ENCODE results near the gene SPEM3. TPM values are rescaled to one million over a fixed set of nuclear protein-coding genes. Genes with fewer than 3 reads are reported as not detected.

Gene SPEM3
- total and polyA plus RNA-seq, 8 donors, result not detected

Other genes with a start within 250 kb of the SPEM3 start
Only the 30 nearest of the 39 such genes appear.
- gene CTDNEP1, start 177.1 kb upstream of the SPEM3 start, total RNA-seq, result 10 to 100 TPM; 42.0 to 75.2 (median 53.8) TPM
- 10 to 100 TPM; 47.4 to 67.9 TPM for gene CTDNEP1, start 177.1 kb upstream of the SPEM3 start, polyA plus RNA-seq
- 10 to 100 TPM; 11.7 to 27.1 (median 19.5) TPM for gene ELP5, start 176.6 kb upstream of the SPEM3 start, total RNA-seq
- 10 to 100 TPM; 14.1 to 41.1 TPM for gene ELP5, start 176.6 kb upstream of the SPEM3 start, polyA plus RNA-seq
- 10 to 100 TPM; 49.1 to 89.7 (median 62.7) TPM for gene CLDN7, start 166.4 kb upstream of the SPEM3 start, total RNA-seq
- 10 to 100 TPM; 55.7 to 69.1 TPM for gene CLDN7, start 166.4 kb upstream of the SPEM3 start, polyA plus RNA-seq
- under 1 TPM; 0.16 to 0.95 (median 0.37) TPM for gene SLC2A4, start 147.1 kb upstream of the SPEM3 start, total RNA-seq
- gene SLC2A4, start 147.1 kb upstream of the SPEM3 start, polyA plus RNA-seq, result 1 to 10 TPM; 1.0 to 1.8 TPM
- gene YBX2, start 134.2 kb upstream of the SPEM3 start, total RNA-seq, result under 1 TPM; 0.12 to 0.59 (median 0.29) TPM
- 1 to 10 TPM; 1.2 TPM for gene YBX2, start 134.2 kb upstream of the SPEM3 start, polyA plus RNA-seq
- 100 to 1,000 TPM; 104 to 220 (median 187) TPM for gene EIF5A, start 121.2 kb upstream of the SPEM3 start, total RNA-seq
- 100 to 1,000 TPM; 167 to 205 TPM for gene EIF5A, start 121.2 kb upstream of the SPEM3 start, polyA plus RNA-seq
- gene GPS2, start 113.5 kb upstream of the SPEM3 start, total RNA-seq, result 10 to 100 TPM; 22.1 to 33.5 (median 27.6) TPM
- gene GPS2, start 113.5 kb upstream of the SPEM3 start, polyA plus RNA-seq, result 100 to 1,000 TPM in 1 of 2 donors, 10 to 100 TPM in 1; 68.9 to 101 TPM
- gene NEURL4, start 99.5 kb upstream of the SPEM3 start, total RNA-seq, result 10 to 100 TPM; 12.6 to 27.1 (median 15.4) TPM
- gene NEURL4, start 99.5 kb upstream of the SPEM3 start, polyA plus RNA-seq, result 10 to 100 TPM; 49.0 to 72.1 TPM
- 1 to 10 TPM; 1.6 to 5.6 (median 3.0) TPM for gene ACAP1, start 92.3 kb upstream of the SPEM3 start, total RNA-seq
- 1 to 10 TPM; 2.9 to 4.4 TPM for gene ACAP1, start 92.3 kb upstream of the SPEM3 start, polyA plus RNA-seq
- 1 to 10 TPM; 3.4 to 6.6 (median 4.3) TPM for gene KCTD11, start 76.7 kb upstream of the SPEM3 start, total RNA-seq
- 1 to 10 TPM; 7.2 TPM for gene KCTD11, start 76.7 kb upstream of the SPEM3 start, polyA plus RNA-seq
- not detected for gene TMEM95, start 73.7 kb upstream of the SPEM3 start, total RNA-seq
- gene TMEM95, start 73.7 kb upstream of the SPEM3 start, polyA plus RNA-seq, result not detected
- gene TNK1, start 47.8 kb upstream of the SPEM3 start, total RNA-seq, result 1 to 10 TPM; 4.9 to 9.0 (median 5.7) TPM
- gene TNK1, start 47.8 kb upstream of the SPEM3 start, polyA plus RNA-seq, result 10 to 100 TPM; 10.8 to 13.8 TPM
- gene PLSCR3, start 34.3 kb upstream of the SPEM3 start, total RNA-seq, result 10 to 100 TPM in 2 of 6 donors, 1 to 10 TPM in 4; 6.5 to 15.6 (median 9.0) TPM
- gene PLSCR3, start 34.3 kb upstream of the SPEM3 start, polyA plus RNA-seq, result 10 to 100 TPM; 14.0 to 20.1 TPM
- 10 to 100 TPM; 32.8 to 53.5 (median 43.1) TPM for gene TMEM256, start 24.8 kb upstream of the SPEM3 start, total RNA-seq
- 100 to 1,000 TPM in 1 of 2 donors, 10 to 100 TPM in 1; 88.3 to 119 TPM for gene TMEM256, start 24.8 kb upstream of the SPEM3 start, polyA plus RNA-seq
- gene NLGN2, start 21.0 kb upstream of the SPEM3 start, total RNA-seq, result 1 to 10 TPM; 2.9 to 8.4 (median 4.5) TPM
- 10 to 100 TPM in 1 of 2 donors, 1 to 10 TPM in 1; 7.4 to 13.7 TPM for gene NLGN2, start 21.0 kb upstream of the SPEM3 start, polyA plus RNA-seq
- gene SPEM1, start 8.5 kb upstream of the SPEM3 start, total RNA-seq, result not detected
- not detected for gene SPEM1, start 8.5 kb upstream of the SPEM3 start, polyA plus RNA-seq
- not detected for gene SPEM2, start 3.2 kb upstream of the SPEM3 start, total RNA-seq
- gene SPEM2, start 3.2 kb upstream of the SPEM3 start, polyA plus RNA-seq, result not detected
- gene TMEM102, start 6.6 kb downstream of the SPEM3 start, total RNA-seq, result 1 to 10 TPM; 2.4 to 7.8 (median 3.6) TPM
- 1 to 10 TPM; 2.2 to 2.9 TPM for gene TMEM102, start 6.6 kb downstream of the SPEM3 start, polyA plus RNA-seq
- 1 to 10 TPM in 1 of 6 donors, under 1 TPM in 5; 0.09 to 1.1 (median 0.31) TPM for gene FGF11, start 10.7 kb downstream of the SPEM3 start, total RNA-seq
- under 1 TPM; 0.61 to 0.65 TPM for gene FGF11, start 10.7 kb downstream of the SPEM3 start, polyA plus RNA-seq
- gene CHRNB1, start 16.2 kb downstream of the SPEM3 start, total RNA-seq, result 10 to 100 TPM in 2 of 6 donors, 1 to 10 TPM in 4; 7.5 to 15.0 (median 8.7) TPM
- 10 to 100 TPM in 1 of 2 donors, 1 to 10 TPM in 1; 9.7 to 11.1 TPM for gene CHRNB1, start 16.2 kb downstream of the SPEM3 start, polyA plus RNA-seq
- gene ZBTB4, start 50.8 kb downstream of the SPEM3 start, total RNA-seq, result 10 to 100 TPM; 20.3 to 30.2 (median 22.2) TPM
- gene ZBTB4, start 50.8 kb downstream of the SPEM3 start, polyA plus RNA-seq, result 10 to 100 TPM; 17.3 to 19.2 TPM
- gene SLC35G6, start 52.6 kb downstream of the SPEM3 start, total RNA-seq, result not detected
- gene SLC35G6, start 52.6 kb downstream of the SPEM3 start, polyA plus RNA-seq, result under 1 TPM in 1 of 2 donors, not detected in 1; 0.08 TPM
- gene POLR2A, start 55.5 kb downstream of the SPEM3 start, total RNA-seq, result 10 to 100 TPM; 45.7 to 62.6 (median 53.8) TPM
- gene POLR2A, start 55.5 kb downstream of the SPEM3 start, polyA plus RNA-seq, result 10 to 100 TPM; 24.5 to 83.6 TPM
- gene TNFSF12, start 120.2 kb downstream of the SPEM3 start, total RNA-seq, result 10 to 100 TPM; 11.0 to 21.2 (median 12.7) TPM
- 10 to 100 TPM; 24.2 to 27.7 TPM for gene TNFSF12, start 120.2 kb downstream of the SPEM3 start, polyA plus RNA-seq
- gene TNFSF13, start 129.9 kb downstream of the SPEM3 start, total RNA-seq, result 10 to 100 TPM; 10.5 to 31.2 (median 15.4) TPM
- 10 to 100 TPM; 16.9 to 17.8 TPM for gene TNFSF13, start 129.9 kb downstream of the SPEM3 start, polyA plus RNA-seq
- gene SENP3, start 133.1 kb downstream of the SPEM3 start, total RNA-seq, result 10 to 100 TPM; 14.7 to 24.1 (median 15.7) TPM
- gene SENP3, start 133.1 kb downstream of the SPEM3 start, polyA plus RNA-seq, result 10 to 100 TPM; 25.5 to 33.1 TPM
- 10 to 100 TPM in 3 of 6 donors, 1 to 10 TPM in 3; 3.7 to 60.0 (median 11.1) TPM for gene CD68, start 150.8 kb downstream of the SPEM3 start, total RNA-seq
- gene CD68, start 150.8 kb downstream of the SPEM3 start, polyA plus RNA-seq, result 1 to 10 TPM; 1.8 to 9.7 TPM
- 10 to 100 TPM; 12.3 to 27.1 (median 18.3) TPM for gene MPDU1, start 155.0 kb downstream of the SPEM3 start, total RNA-seq
- gene MPDU1, start 155.0 kb downstream of the SPEM3 start, polyA plus RNA-seq, result 10 to 100 TPM; 46.3 to 48.2 TPM
- under 1 TPM in 3 of 6 donors, not detected in 3; 0.18 to 0.35 (median 0.25) TPM for gene SOX15, start 161.2 kb downstream of the SPEM3 start, total RNA-seq
- 1 to 10 TPM in 1 of 2 donors, under 1 TPM in 1; 0.53 to 1.0 TPM for gene SOX15, start 161.2 kb downstream of the SPEM3 start, polyA plus RNA-seq
- gene FXR2, start 186.0 kb downstream of the SPEM3 start, total RNA-seq, result 10 to 100 TPM in 4 of 6 donors, 1 to 10 TPM in 2; 7.8 to 16.6 (median 12.3) TPM
- 10 to 100 TPM; 19.8 to 25.6 TPM for gene FXR2, start 186.0 kb downstream of the SPEM3 start, polyA plus RNA-seq